ENCODE measurements around the gene LYST.

The LYST gene

DNA sequence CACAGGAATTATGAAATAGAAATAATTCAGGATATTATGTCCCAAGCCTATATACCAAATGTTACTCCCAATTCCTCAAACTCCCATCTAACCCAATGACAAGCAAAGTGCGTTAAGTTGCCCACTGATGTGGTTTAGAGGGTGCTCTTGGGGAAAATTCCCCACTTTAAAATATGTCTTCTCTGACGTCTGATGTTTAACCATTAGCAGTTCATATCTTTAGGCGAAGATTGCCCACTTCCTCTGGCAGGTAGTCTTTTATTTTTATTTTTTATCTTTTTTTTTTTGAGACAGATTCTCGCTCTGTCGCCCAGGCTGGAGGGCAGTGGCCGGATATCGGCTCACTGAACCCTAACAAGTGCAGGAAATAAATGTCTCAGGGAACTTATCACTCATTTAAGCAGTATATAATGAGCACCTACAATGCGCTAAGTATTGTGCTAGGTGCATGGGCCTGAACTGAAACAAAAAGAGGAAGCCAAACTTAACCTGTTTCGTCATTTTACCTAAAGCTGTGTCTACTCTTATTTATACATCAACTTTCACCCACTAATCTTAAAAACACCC, 1.3 kb upstream of the LYST start:
- H3K27ac ChIP-seq = peak overlapping the region; percentile 90
- POLR2A ChIA-PET (ENCODE audit: low non-redundant PET) = no interaction called here
- CTCF ChIA-PET = interaction anchor here (0.6 to 4.9 kb wide), 3 partner anchors 62 to 171 kb away, joined by 3 to 35 read pairs (median 4); no protein-coding TSS in a partner anchor
- no peak for DNase-seq (ENCODE audit: low spot score)
- TF ChIP-seq, protein P1, sequence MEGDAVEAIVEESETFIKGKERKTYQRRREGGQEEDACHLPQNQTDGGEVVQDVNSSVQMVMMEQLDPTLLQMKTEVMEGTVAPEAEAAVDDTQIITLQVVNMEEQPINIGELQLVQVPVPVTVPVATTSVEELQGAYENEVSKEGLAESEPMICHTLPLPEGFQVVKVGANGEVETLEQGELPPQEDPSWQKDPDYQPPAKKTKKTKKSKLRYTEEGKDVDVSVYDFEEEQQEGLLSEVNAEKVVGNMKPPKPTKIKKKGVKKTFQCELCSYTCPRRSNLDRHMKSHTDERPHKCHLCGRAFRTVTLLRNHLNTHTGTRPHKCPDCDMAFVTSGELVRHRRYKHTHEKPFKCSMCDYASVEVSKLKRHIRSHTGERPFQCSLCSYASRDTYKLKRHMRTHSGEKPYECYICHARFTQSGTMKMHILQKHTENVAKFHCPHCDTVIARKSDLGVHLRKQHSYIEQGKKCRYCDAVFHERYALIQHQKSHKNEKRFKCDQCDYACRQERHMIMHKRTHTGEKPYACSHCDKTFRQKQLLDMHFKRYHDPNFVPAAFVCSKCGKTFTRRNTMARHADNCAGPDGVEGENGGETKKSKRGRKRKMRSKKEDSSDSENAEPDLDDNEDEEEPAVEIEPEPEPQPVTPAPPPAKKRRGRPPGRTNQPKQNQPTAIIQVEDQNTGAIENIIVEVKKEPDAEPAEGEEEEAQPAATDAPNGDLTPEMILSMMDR (conservative IDR thresholded peaks at IDR 0.05; ENCODE audit: low read depth) = no peak

DNA sequence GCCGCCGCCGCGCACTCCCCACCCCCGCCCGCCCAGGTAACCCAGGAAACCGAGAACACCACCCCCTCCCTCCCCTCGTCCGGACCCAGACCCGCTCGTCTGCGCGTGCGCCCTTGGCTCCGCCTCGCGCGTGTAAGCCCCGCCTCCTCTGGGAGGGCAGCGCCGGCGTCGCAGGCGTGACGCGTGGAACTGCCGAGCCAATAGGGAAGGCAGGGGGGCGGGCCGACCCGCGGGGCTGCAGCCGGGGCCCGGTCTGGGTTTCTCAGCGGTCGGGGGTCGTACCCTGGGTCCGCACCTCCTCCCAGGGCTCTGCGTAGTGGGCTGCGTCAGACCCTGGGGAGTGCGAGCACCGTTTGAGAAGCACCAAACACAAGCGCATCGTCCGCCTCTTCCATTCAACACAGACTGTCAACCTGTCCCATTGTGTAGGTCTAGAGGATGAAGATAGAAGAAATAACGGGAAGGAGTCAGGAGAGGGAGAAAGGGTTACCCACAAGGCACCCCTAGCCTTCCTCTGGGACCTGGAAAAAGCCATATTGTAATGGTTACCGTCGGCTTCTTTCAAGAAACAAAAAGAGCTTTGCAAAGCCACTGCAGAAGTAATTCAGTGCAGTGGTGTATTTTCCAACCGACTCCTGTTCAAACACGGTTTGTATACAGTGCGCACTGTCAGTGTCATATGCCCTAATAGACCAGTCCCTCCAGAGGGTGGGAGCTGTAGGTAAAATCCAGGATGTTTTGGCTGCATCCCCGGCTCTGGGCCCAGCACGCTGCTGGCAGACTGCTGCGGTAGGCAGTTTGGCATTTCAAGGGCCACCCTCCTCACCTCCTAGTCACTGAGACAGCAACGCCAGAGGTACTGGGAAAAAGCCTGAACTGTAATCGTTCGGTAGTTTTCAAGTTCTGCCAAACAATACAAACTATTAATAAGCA, 473 bp upstream of the LYST start:
- POLR2A ChIA-PET (ENCODE audit: low non-redundant PET) = interaction anchor here (0.5 kb wide), 1 partner anchor 10 kb away, joined by 3 read pairs; no protein-coding TSS in a partner anchor
- H3K27ac ChIP-seq = peak overlapping the region; percentile 90
- CTCF ChIA-PET = interaction anchor here (0.5 to 4.9 kb wide), 8 partner anchors 21 to 251 kb away, joined by 3 to 35 read pairs (median 6); no protein-coding TSS in a partner anchor
- peak; percentile 96 for DNase-seq (ENCODE audit: low spot score)
- TF ChIP-seq, protein P1 (conservative IDR thresholded peaks at IDR 0.05; ENCODE audit: low read depth) = no peak

DNA sequence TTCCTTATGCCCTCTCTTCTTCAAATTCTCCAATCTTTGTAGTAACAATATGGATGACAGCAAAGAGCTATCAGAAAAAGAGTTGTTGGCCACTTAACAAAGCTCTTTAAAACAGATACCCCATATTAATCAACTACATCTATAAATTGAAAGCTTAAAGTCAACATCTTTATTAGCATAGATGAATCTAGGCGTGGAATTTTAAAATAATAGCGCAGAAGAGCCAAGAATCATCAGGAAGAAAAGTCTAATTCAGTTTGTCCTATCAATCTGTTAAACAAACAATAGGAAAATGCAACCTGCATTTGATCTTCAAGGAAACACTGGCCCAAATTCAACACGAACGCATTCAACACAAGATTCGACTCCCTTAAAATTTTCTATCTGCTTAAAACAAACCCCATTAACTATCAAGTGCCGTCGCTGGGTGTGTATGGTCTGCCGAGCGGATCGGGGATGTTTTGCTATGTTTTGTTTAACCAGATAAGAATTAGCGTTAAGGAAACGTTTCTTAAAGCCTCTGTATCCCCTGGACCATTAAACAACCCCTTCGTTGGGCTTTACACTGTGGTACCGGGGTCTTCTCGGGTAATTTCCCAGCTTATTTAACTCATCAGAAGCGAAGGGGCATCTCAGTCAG, 1.0 kb downstream of the LYST start:
- ChIA-PET CTCF (interaction anchor here (0.6 to 4.9 kb wide), 13 partner anchors 8 to 1232 kb away, joined by 3 to 35 read pairs (median 3); no protein-coding TSS in a partner anchor), POLR2A (ENCODE audit: low non-redundant PET) (interaction anchor here (0.6 to 1.0 kb wide), 2 partner anchors 81 to 84 kb away, joined by 3 to 4 read pairs; no protein-coding TSS in a partner anchor)
- TF ChIP-seq, protein P1 (conservative IDR thresholded peaks at IDR 0.05; ENCODE audit: low read depth) = no peak; the same call in 1 of the 2 replicates
- DNase-seq (ENCODE audit: low spot score) = peak; percentile 7
- H3K27ac ChIP-seq = peak overlapping the region; percentile 90

DNA sequence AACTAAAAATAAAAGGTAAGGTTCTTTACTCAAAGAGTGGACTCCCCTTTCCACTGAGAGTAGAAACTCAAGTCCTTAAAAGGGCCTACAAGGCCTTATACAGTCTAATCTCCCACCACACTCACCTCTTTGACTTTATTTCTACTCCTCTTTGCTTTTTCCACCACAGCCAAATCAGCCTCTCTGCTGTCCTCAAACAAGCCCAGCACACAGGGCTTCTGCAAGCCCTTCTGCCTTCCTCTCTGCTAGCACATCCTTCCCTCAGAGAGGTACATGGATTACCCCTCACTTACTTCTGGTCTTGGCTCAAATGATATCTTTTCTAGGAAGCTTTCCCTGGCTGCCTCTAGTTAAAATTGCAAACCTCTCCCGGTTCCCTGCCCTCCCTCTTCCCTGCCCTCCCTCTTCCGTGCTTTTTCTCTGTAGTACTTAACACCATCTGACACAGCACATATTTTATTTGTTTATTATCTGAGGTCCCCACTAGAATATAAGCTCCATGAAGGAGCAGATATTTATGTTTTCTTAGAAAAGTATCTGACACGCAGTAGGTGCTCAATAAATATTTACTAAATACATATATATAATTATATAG, 1.7 kb downstream of the LYST start:
- ChIA-PET POLR2A (ENCODE audit: low non-redundant PET) (no interaction called here), CTCF (interaction anchor here (0.6 to 4.9 kb wide), 8 partner anchors 27 to 139 kb away, joined by 3 to 35 read pairs (median 4); no protein-coding TSS in a partner anchor)
- TF ChIP-seq, protein P1 (conservative IDR thresholded peaks at IDR 0.05; ENCODE audit: low read depth) = no peak
- DNase-seq (ENCODE audit: low spot score) = no peak
- no peak overlapping the region for H3K27ac ChIP-seq

DNA sequence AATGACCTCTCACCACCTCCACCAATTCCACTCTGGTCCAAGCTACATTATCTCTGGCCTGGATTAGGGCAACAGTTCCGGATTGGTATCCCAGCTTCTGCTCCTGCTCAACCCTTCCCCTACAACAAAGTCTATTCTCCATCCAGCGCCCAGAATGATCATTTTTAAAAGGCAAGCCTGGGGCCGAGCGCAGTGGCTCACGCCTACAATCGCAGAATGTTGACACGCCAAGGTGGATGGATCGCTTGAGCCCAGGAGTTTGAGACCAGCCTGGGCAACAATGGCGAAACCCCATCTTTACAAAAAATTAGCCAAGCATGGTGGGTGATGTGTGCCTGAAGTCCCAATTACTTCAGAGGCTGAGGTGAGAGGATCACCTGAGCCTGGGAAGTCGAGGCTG, 2.2 kb downstream of the LYST start:
- no peak overlapping the region for H3K27ac ChIP-seq
- CTCF ChIA-PET = interaction anchor here (0.6 to 4.9 kb wide), 2 partner anchors 108 to 139 kb away, joined by 3 to 35 read pairs; no protein-coding TSS in a partner anchor
- no peak for DNase-seq (ENCODE audit: low spot score)
- POLR2A ChIA-PET (ENCODE audit: low non-redundant PET) = no interaction called here
- TF ChIP-seq, protein P1 (conservative IDR thresholded peaks at IDR 0.05; ENCODE audit: low read depth) = no peak
